AG09319 (cell line): ENCODE results near the gene NECAB3.

Source experiments
- DNase-seq: peaks from one replicate; pipeline ENCODE4 v3.0.0-alpha.2; 2010; ENCODE audit warnings: low read depth; ENCODE audit errors: extremely low read depth
- TF ChIP-seq, protein P1 (sequence below): IDR thresholded peaks from 2 replicates; pipeline ENCODE4 v1.5.1; 2011; ENCODE audit warnings: low read depth, mild to moderate bottlenecking, inconsistent platforms, low read length, moderate library complexity

NECAB3 gene, protein sequence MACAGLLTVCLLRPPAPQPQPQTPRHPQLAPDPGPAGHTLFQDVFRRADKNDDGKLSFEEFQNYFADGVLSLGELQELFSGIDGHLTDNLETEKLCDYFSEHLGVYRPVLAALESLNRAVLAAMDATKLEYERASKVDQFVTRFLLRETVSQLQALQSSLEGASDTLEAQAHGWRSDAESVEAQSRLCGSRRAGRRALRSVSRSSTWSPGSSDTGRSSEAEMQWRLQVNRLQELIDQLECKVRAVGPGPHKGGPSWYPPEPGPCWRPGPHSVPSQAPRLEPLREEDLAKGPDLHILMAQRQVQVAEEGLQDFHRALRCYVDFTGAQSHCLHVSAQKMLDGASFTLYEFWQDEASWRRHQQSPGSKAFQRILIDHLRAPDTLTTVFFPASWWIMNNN

DNA sequence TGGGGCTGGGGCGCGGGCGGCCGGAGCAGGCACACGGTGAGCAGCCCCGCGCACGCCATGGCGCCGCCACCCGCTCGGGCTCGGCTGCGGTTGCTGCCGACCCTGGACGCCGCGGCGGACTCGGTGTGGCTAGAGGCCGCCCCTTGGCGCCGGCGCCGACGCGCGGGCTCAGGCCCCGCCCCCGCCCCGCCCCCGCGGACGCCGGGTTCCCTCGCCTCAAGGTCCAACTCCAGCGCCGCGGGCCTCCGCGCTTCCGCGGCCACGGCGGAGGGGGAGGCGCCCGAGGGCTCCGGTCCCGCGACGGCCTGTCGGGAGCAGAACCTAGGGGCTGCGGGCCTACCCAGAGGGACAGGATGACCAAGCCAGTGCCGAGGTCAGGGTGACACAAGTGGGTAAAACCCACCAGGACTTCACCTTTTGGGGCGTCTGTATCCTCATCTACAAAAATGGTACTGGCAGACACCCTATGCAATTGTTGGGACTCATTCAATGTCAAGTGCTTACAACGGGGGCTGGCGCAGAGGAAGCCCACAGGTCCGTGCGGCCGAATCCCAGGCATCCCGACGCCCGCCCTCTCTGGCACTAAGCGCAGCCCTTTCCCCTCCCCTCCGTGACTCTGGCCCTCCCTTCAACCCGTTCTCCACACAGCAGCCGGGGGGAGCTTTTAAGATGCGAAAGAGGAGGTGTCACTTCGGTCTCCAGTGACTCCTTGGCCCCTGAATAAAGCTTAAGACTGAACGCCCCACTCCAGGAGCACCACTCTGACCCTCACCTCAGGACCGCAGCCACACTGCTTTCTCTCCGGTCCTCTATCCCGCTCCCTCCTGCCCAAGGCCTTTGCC, at the start of gene NECAB3:
TSS of gene NECAB3 (minus strand) at position 135 of the 842 bp plus-strand sequence. CDS start at position 59, 76 bp downstream.
- DNase-seq = no peak
- TF ChIP-seq, protein P1, sequence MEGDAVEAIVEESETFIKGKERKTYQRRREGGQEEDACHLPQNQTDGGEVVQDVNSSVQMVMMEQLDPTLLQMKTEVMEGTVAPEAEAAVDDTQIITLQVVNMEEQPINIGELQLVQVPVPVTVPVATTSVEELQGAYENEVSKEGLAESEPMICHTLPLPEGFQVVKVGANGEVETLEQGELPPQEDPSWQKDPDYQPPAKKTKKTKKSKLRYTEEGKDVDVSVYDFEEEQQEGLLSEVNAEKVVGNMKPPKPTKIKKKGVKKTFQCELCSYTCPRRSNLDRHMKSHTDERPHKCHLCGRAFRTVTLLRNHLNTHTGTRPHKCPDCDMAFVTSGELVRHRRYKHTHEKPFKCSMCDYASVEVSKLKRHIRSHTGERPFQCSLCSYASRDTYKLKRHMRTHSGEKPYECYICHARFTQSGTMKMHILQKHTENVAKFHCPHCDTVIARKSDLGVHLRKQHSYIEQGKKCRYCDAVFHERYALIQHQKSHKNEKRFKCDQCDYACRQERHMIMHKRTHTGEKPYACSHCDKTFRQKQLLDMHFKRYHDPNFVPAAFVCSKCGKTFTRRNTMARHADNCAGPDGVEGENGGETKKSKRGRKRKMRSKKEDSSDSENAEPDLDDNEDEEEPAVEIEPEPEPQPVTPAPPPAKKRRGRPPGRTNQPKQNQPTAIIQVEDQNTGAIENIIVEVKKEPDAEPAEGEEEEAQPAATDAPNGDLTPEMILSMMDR = no peak

DNA sequence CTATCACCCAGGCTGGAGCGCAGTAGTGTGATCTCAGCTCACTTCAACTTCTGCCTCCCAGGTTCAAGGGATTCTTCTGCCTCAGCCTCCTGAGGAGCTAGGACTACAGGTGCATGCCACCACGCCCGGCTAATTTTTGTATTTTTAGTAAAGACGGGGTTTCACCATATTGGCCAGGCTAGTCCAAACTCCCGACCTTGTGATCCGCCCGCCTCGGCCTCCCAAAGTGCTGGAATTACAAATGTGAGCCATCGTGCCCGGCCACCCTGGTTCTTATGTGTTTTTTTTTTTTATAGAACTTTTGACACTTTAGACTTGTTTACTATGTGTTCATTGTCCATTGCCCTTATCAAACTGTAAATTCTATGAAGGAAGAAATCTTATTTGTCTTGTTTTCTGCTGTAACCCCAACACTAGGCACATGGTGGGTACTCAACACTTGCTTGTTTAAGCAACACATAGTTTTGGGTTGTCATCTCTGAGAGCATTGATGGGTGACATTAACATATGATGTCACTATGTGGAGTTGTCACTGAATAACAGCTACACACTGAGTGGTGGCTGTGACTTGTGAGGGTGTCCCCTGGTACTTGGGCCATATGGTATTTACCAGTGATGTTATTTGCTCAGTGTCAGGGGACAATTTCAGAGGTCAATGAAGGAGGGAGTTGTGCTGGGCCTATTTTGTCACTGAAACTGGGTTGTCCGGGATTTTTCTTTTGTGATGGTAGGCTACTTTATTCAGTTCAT, 47.3 kb upstream of the NECAB3 start:
- TF ChIP-seq, protein P1 = no peak
- DNase-seq = no peak

DNA sequence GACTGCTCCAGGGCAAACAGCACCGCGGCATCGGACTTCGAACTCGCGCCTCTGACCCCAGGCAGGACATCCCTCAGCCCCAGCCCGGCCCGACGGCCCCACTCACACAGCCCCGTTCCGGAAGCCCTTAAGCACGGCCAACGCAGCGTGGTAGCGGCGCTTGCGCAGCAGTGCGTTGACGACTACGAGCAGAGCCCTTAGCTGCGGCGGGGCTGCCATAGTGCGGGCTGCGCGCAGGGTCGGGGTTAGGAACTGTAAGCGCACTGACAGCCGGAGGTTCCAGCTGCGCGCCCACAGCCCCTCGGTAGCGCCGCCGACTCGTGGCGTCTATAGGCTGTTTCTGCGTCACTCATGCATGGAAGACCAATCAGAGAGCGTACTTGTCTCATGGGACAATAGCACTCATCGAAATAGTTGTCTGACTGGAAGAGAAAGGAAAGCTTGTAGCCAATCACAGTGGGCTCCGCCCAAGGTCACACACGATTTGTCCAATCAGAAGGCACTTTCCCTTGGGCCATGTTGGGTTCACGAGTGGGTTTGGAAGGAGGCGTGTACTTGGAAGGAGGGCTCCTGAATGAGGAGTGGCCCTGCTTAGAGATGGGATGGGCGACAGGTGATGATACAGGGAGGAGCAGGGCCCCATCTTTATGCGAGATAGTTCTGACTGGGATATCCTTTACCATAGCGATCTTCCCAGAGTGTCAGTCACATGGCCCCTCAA, 45.9 kb upstream of the NECAB3 start, which contains the start of gene PXMP4:
TSS of gene PXMP4 (minus strand) at position 322 of the 721 bp plus-strand sequence. CDS start at position 219, 103 bp downstream.
- peak; percentile 95 for DNase-seq
- TF ChIP-seq, protein P1 = no peak

DNA sequence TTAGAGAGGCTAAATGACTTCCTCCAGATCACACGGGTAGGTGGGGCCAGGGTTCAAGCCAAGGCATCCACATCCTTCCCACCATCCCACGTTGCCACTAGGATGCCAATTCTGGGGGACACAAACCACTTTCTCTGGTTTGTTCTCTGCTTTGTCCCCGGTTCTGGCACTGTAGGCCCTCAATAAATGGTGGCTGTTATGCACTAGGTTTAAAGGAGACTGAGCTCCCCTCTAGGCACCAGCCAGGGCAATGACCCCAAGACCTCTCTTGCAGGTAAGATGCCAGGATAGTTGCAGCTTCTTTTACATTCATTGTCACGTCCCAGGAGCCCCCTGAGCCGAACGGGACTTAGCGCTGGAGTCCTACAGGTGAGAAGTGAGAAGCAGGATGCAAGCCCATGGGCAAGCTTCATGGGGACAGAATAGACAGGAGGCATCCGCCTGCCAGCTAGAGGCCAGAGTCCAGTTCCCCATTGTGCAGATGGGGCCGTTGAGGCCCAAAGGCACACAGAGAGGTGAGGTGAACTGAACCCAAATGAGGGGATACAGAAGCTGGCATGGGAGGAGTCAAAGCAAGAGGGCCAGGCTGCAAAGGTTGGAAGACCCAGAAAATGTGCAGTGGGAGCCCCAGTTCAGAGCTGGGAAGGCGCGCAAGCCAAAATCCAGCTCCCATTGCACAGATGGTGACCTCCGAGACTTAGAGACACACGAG, 45.2 kb upstream of the NECAB3 start:
- TF ChIP-seq, protein P1 = no peak
- no peak for DNase-seq

DNA sequence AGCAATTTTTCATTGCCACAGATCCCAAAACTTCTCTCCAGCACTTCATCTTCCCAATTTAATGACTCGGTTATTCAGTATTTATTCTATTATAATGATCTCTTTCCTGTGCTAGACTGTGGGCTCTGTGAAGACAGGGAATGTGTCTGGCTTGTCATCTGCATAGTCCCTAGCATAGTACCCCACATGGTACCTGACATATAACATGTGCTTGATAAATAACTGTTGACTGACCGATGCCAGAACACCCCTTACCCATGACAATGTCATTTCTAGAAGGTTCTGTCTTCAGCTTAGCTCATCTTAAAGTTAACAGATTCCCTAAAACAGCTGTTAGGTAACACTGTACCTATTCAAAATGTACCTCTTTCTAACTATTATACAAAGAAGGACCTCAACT, 42.3 kb upstream of the NECAB3 start:
- DNase-seq = no peak
- TF ChIP-seq, protein P1 = no peak

DNA sequence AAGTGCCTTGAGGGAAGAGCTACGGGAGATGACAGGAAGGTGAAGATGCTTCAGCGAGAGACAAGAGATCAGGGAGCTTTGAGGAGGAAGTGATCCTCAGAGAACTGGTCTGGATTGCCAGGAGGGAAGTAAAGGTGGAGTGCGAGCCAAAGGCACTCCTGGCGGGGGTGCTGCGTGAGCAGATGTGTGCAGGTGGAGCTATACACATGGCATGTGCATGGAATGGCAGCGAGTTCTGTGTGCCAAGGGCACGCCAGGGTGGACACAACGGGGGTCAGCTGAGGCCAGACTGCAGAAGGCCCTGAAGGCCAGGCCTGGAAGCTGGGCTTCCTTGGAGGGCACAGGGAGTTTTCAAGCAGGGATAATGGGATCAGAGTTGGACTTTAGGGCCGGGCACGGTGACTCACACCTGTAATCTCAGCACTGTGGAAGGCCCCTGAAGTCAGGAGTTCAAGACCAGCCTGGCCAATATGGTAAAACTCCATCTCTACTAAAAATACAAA, 39.7 kb upstream of the NECAB3 start:
- no peak for DNase-seq
- TF ChIP-seq, protein P1 = no peak
